Astrocyte (in vitro differentiated cells and primary cell): ENCODE measurements around the gene CELF2. TPM values are rescaled to one million over a fixed set of nuclear protein-coding genes. Genes with fewer than 3 reads are reported as not detected.

ENCODE experiments used
- DNase-seq: peaks from one replicate; pipeline ENCODE4 v3.0.0-alpha.2; 2010; ENCODE audit warnings: low read depth
- FAIRE-seq: peaks from 2 replicates; lab custom pipeline; 2011; peaks lifted over from hg19 to GRCh38; lab: Jason Lieb, UNC
- H2AFZ ChIP-seq: 2 replicates; pipeline ENCODE4 v1.6.0; 2012; ENCODE audit warnings: low read depth, low read length, inconsistent platforms
- H3K27ac ChIP-seq: 2 replicates; pipeline ENCODE4 v1.5.1; 2011; ENCODE audit warnings: low read depth, low read length, inconsistent platforms
- H3K27me3 ChIP-seq: 2 replicates; pipeline ENCODE4 v1.6.0; 2011; ENCODE audit warnings: low read length, inconsistent platforms; ENCODE audit not compliant: insufficient read depth
- H3K36me3 ChIP-seq: 2 replicates; pipeline ENCODE4 v1.5.1; 2011; ENCODE audit warnings: low read length, inconsistent platforms; ENCODE audit not compliant: insufficient read depth
- H3K4me1 ChIP-seq: 2 replicates; pipeline ENCODE4 v1.5.1; 2011; ENCODE audit warnings: low read length, inconsistent platforms; ENCODE audit not compliant: insufficient read depth
- H3K4me2 ChIP-seq: 2 replicates; pipeline ENCODE4 v1.6.0; 2012; ENCODE audit warnings: low read length, inconsistent platforms
- H3K4me3 ChIP-seq: 2 replicates; pipeline ENCODE4 v1.5.1; 2011; ENCODE audit warnings: low read depth, mild to moderate bottlenecking, low read length, inconsistent platforms; ENCODE audit not compliant: insufficient read depth
- H3K79me2 ChIP-seq: 2 replicates; pipeline ENCODE4 v1.6.0; 2012; ENCODE audit warnings: mild to moderate bottlenecking, low read length, inconsistent platforms; ENCODE audit not compliant: insufficient read depth
- H3K9ac ChIP-seq: 2 replicates; pipeline ENCODE4 v1.6.0; 2012; ENCODE audit warnings: mild to moderate bottlenecking, low read length, inconsistent platforms
- H3K9me3 ChIP-seq: 2 replicates; pipeline ENCODE4 v1.5.1; 2012; ENCODE audit warnings: low read depth, mild to moderate bottlenecking, low read length, inconsistent platforms; ENCODE audit not compliant: insufficient read depth
- H4K20me1 ChIP-seq: 2 replicates; pipeline ENCODE4 v1.6.0; 2012; ENCODE audit warnings: low read length, inconsistent platforms; ENCODE audit not compliant: insufficient read depth
- H3K27ac Mint-ChIP-seq: one replicate; pipeline ENCODE4 v1.8.0; 2021; ENCODE audit warnings: mild to moderate bottlenecking, mixed read lengths; ENCODE audit not compliant: unreplicated experiment
- H3K27me3 Mint-ChIP-seq: one replicate; pipeline ENCODE4 v1.8.0; 2021; ENCODE audit warnings: low read depth, mixed read lengths; ENCODE audit not compliant: unreplicated experiment
- H3K36me3 Mint-ChIP-seq: one replicate; pipeline ENCODE4 v1.8.0; 2021; ENCODE audit warnings: low read depth, mixed read lengths; ENCODE audit not compliant: unreplicated experiment
- H3K4me1 Mint-ChIP-seq: one replicate; pipeline ENCODE4 v1.8.0; 2021; ENCODE audit warnings: low read depth, mixed read lengths; ENCODE audit not compliant: unreplicated experiment
- H3K4me3 Mint-ChIP-seq: one replicate; pipeline ENCODE4 v1.8.0; 2021; ENCODE audit warnings: mild to moderate bottlenecking, moderate library complexity, mixed read lengths; ENCODE audit not compliant: unreplicated experiment
- H3K9me3 Mint-ChIP-seq: one replicate; pipeline ENCODE4 v1.8.0; 2021; ENCODE audit warnings: mild to moderate bottlenecking, mixed read lengths; ENCODE audit not compliant: unreplicated experiment
- EZH2 ChIP-seq: IDR thresholded peaks from 2 replicates; pipeline ENCODE4 v1.6.1; 2012; ENCODE audit warnings: mild to moderate bottlenecking, low read length, inconsistent platforms; ENCODE audit not compliant: insufficient read depth
- total RNA-seq: library from RNA; stranded (reverse); gene quantifications from 2 replicates; pipeline ENCODE4 v1.2.1, GENCODE V29; 2021
- TF ChIP-seq, protein P1 (sequence below): IDR thresholded peaks from 2 replicates; pipeline ENCODE4 v1.5.1; 2011; ENCODE audit warnings: low read depth, mild to moderate bottlenecking, inconsistent platforms, low read length, moderate library complexity; ENCODE audit not compliant: insufficient read depth

CELF2 gene
- total RNA-seq, 1 donor from 2014 or later: 76.1 TPM

DNA sequence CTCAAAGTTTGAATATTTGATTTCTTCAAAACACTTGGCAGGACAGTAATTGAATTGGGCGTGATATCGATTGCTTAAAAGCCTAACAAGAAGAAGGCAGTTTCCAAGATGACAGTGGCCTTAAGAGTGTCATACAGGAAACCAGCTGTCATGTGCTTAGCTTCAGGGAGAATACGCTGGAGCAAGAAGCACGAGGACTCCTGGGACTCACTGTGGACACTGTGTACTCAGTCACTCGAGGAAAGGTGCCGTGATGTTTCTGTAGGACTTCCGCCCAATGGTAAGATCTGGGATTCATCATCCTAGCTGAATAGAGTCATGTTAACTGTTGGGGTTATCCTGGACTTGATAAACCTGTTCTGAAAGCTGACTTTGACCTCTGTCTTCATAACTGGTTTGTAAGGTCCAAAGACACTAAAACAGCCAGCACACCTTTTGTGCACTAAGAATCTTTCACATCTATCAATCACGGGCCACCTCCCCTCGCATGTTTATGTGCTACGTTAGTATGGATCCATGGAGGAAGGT is 113.5 kb downstream of the CELF2 start:
- DNase-seq (no peak), FAIRE-seq (no peak)
- H3K4me3 Mint-ChIP-seq: no peak overlapping the region
- Histone ChIP-seq H2AFZ (no peak overlapping the region), H3K4me2 (no peak overlapping the region), H3K9me3 (no peaks in the 10 kb centered on the region), H3K27me3 (no peaks in the 10 kb centered on the region), H3K4me3 (no peak overlapping the region), H3K9ac (no peak overlapping the region), H4K20me1 (no peaks in the 10 kb centered on the region), H3K4me1 (no peaks in the 10 kb centered on the region), H3K79me2 (no peaks in the 10 kb centered on the region), H3K36me3 (no peaks in the 10 kb centered on the region), H3K27ac (no peak overlapping the region)
- H3K36me3 Mint-ChIP-seq: peaks cover 4% of the 10 kb centered on the region
- no peak overlapping the region for H3K27ac Mint-ChIP-seq
- H3K9me3 Mint-ChIP-seq: peaks cover 7% of the 10 kb centered on the region
- no peak for TF ChIP-seq EZH2
- TF ChIP-seq, protein P1, sequence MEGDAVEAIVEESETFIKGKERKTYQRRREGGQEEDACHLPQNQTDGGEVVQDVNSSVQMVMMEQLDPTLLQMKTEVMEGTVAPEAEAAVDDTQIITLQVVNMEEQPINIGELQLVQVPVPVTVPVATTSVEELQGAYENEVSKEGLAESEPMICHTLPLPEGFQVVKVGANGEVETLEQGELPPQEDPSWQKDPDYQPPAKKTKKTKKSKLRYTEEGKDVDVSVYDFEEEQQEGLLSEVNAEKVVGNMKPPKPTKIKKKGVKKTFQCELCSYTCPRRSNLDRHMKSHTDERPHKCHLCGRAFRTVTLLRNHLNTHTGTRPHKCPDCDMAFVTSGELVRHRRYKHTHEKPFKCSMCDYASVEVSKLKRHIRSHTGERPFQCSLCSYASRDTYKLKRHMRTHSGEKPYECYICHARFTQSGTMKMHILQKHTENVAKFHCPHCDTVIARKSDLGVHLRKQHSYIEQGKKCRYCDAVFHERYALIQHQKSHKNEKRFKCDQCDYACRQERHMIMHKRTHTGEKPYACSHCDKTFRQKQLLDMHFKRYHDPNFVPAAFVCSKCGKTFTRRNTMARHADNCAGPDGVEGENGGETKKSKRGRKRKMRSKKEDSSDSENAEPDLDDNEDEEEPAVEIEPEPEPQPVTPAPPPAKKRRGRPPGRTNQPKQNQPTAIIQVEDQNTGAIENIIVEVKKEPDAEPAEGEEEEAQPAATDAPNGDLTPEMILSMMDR: no peak
- no peaks in the 10 kb centered on the region for H3K4me1 Mint-ChIP-seq
- H3K27me3 Mint-ChIP-seq: no peaks in the 10 kb centered on the region

DNA sequence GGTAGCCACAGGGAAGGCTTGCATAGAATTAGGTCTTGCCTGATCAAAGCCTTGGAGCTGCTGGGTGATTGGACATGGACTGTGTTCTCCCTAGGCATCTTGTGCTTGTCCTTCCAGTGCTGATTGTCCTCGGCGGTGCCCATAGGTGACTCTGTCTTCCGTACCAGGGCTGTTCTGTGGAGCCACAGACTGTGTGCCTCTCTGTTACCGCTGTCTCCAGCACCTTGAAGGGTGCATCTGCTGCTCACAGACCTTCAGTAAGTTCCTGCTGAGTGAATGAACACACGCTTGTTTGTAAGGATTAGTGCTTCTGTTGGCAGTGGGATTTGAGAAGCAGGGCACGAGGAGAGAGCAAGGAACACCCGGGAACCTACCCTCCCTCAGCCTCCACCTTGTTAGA is 116.7 kb downstream of the CELF2 start:
- DNase-seq (no peak), FAIRE-seq (no peak)
- Histone ChIP-seq H3K27ac (no peak overlapping the region), H3K9ac (no peak overlapping the region), H2AFZ (no peak overlapping the region), H3K79me2 (no peaks in the 10 kb centered on the region), H3K27me3 (no peaks in the 10 kb centered on the region), H4K20me1 (no peaks in the 10 kb centered on the region), H3K36me3 (no peaks in the 10 kb centered on the region), H3K4me1 (no peaks in the 10 kb centered on the region), H3K9me3 (no peaks in the 10 kb centered on the region), H3K4me2 (no peak overlapping the region), H3K4me3 (no peak overlapping the region)
- no peak for TF ChIP-seq EZH2
- TF ChIP-seq, protein P1: no peak
- no peak overlapping the region for H3K4me3 Mint-ChIP-seq
- no peak overlapping the region for H3K27ac Mint-ChIP-seq
- no peaks in the 10 kb centered on the region for H3K9me3 Mint-ChIP-seq
- no peaks in the 10 kb centered on the region for H3K4me1 Mint-ChIP-seq
- H3K27me3 Mint-ChIP-seq: no peaks in the 10 kb centered on the region
- peaks cover 2% of the 10 kb centered on the region for H3K36me3 Mint-ChIP-seq

DNA sequence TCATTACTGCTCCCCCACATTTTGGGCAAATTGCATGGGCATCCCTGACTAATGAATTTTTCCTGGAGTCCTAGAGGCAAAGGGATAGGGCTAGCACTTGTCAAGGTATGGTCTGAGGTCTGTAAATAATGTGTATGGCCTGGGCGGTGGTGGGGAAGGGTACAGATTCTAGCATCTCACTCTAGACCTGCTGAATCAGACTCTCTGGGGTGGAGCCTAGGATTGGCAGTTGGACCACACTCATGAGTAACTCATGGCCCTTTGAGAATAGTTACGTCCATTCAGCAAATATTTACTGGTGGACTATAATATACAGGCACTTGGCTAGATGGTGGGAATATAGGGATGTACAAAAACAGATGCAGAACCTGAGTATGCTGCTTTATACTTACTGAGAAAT is 118.0 kb downstream of the CELF2 start:
- H3K4me3 ChIP-seq: no peak overlapping the region
- H3K9ac ChIP-seq: no peak overlapping the region
- Mint-ChIP-seq H3K9me3 (no peaks in the 10 kb centered on the region), H3K27me3 (no peaks in the 10 kb centered on the region), H3K4me3 (no peak overlapping the region), H3K36me3 (peaks cover 2% of the 10 kb centered on the region), H3K27ac (no peak overlapping the region), H3K4me1 (no peaks in the 10 kb centered on the region)
- H3K27ac ChIP-seq: no peak overlapping the region
- H3K4me1 ChIP-seq: no peaks in the 10 kb centered on the region
- no peaks in the 10 kb centered on the region for H3K9me3 ChIP-seq
- no peaks in the 10 kb centered on the region for H3K79me2 ChIP-seq
- no peaks in the 10 kb centered on the region for H4K20me1 ChIP-seq
- FAIRE-seq (no peak), DNase-seq (no peak)
- no peaks in the 10 kb centered on the region for H3K27me3 ChIP-seq
- no peak overlapping the region for H2AFZ ChIP-seq
- H3K36me3 ChIP-seq: no peaks in the 10 kb centered on the region
- H3K4me2 ChIP-seq: no peak overlapping the region
- TF ChIP-seq EZH2: no peak
- TF ChIP-seq, protein P1: no peak
